ENCODE data around the gene THSD8.

DNA sequence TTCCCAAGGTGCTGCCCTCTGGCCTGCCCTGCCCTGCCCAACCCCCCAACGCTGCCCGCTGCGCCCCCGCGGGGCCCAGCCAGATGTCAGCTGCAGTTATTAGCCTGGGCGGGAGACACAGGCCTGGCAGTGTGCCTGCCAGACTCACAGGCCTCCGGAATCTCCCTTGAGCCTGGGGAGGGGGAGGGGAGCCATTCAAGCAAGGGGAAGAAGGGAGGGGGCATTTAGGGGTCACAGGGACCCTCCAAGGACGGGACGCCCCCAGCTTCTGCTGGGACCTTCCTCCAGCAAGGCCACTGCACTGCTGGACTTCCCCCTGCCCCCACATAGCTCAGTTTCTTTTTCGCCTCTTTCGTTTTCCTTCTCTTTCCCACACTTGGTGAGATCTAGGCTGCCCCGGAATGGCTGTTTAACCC, 13.2 kb upstream of the THSD8 start:
- TF ChIP-seq, protein P1, sequence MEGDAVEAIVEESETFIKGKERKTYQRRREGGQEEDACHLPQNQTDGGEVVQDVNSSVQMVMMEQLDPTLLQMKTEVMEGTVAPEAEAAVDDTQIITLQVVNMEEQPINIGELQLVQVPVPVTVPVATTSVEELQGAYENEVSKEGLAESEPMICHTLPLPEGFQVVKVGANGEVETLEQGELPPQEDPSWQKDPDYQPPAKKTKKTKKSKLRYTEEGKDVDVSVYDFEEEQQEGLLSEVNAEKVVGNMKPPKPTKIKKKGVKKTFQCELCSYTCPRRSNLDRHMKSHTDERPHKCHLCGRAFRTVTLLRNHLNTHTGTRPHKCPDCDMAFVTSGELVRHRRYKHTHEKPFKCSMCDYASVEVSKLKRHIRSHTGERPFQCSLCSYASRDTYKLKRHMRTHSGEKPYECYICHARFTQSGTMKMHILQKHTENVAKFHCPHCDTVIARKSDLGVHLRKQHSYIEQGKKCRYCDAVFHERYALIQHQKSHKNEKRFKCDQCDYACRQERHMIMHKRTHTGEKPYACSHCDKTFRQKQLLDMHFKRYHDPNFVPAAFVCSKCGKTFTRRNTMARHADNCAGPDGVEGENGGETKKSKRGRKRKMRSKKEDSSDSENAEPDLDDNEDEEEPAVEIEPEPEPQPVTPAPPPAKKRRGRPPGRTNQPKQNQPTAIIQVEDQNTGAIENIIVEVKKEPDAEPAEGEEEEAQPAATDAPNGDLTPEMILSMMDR (IDR thresholded peaks at IDR 0.05; ENCODE audit: poor library complexity, severe bottlenecking), result no peak
- no peak for TF ChIP-seq POLR2AphosphoS5 (IDR thresholded peaks at IDR 0.05)
- TF ChIP-seq EP300 (conservative IDR thresholded peaks at IDR 0.05; ENCODE audit: poor library complexity, severe bottlenecking), result no peak
- no peak for TF ChIP-seq TAF1 (IDR thresholded peaks at IDR 0.05; ENCODE audit: low read depth)
- no peak for TF ChIP-seq REST (IDR thresholded peaks at IDR 0.05; ENCODE audit: borderline replicate concordance)
- TF ChIP-seq SMC3 (conservative IDR thresholded peaks at IDR 0.05; ENCODE audit: poor library complexity), result no peak
- no peak for TF ChIP-seq RAD21 (conservative IDR thresholded peaks at IDR 0.05)
- no peak for TF ChIP-seq EZH2 (IDR thresholded peaks at IDR 0.05; ENCODE audit: borderline replicate concordance, insufficient read depth, low read length, poor library complexity, severe bottlenecking)
